HG03280 (cell line): ENCODE measurements around the gene IPCEF1.
"Not testable (repeated sequence)": the region's sequence is repeated elsewhere in the genome, so short reads cannot be mapped to it uniquely, and the experiment has no call there.

Source experiments
- ATAC-seq: cut with Tn5 transposase; IDR thresholded peaks from one replicate; pipeline ENCODE4 v1.9.1; 2021; ENCODE audit warnings: mild to moderate bottlenecking, moderate library complexity; ENCODE audit not compliant: unreplicated experiment

The IPCEF1 gene

GRCh38 chr6:154337406-154338005 lies 19.1 kb downstream of the IPCEF1 start:
- ATAC-seq: no peak

DNA sequence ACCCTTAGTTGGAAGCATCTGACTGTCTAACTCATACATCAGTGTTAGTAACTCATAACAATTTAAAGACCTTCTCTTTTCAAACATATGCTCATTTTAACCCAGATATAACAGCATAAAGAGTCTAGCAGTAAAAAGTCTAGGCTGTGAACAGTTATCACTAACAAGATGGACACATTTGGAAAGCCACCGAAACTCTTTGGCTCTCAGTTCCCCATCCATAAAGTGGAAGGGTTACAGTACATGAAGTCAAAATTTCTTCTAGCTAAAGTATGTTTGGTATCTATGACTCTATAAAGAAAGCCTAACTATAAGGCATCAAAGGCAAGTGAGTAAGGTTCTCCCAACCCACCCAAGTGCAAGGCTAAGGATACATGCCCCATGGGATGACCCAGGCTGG lies 22.5 kb downstream of the IPCEF1 start:
- not testable (repeated sequence) for ATAC-seq

DNA sequence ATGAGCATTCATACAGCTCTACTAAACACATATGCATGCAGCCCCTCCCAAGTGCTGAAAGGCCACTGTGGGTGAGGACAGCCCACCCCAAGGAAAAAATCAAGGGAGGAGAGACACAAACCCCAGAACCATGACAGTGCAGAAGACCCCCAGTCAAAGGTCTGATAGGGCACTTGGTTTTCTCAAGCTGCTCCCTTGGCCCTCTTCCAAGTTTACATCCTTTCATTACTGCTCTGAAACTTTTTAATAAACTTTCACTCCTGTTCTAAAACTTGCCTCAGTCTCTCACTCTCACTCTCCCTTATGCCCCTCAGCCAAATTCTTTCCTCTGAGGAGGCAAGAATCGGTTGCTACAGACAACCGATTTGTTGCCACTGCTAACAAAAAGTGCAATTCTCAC lies 24.9 kb downstream of the IPCEF1 start:
- no peak for ATAC-seq

GRCh38 chr6:154329350-154330170 lies 27.0 kb downstream of the IPCEF1 start:
- no peak for ATAC-seq

DNA sequence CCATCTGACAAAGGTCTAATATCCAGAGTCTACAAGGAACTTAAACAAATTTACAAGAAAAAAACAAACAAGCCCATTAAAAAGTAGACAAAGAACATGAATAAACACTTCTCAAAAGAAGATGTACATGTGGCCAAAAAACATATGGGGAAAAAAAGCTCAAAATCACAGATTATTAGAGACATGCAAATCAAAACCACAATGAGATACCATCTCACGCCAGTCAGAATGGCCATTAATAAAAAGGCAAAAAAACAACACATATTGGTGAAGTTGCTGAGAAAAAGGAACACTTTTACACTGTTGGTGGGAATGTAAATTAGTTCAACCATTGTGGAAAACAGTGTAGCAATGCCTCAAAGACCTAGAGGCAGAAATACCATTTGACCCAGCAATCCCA lies 29.3 kb downstream of the IPCEF1 start:
- ATAC-seq: not testable (repeated sequence)

- ATAC-seq: no peak
Observed at GRCh38 chr6:154325142-154325541, 31.5 kb downstream of the IPCEF1 start.

GRCh38 chr6:154320181-154320580 lies 36.4 kb downstream of the IPCEF1 start:
- ATAC-seq: no peak

GRCh38 chr6:154319231-154319858 lies 37.3 kb downstream of the IPCEF1 start:
- no peak for ATAC-seq

GRCh38 chr6:154318721-154319120 lies 37.9 kb downstream of the IPCEF1 start:
- no peak for ATAC-seq

DNA sequence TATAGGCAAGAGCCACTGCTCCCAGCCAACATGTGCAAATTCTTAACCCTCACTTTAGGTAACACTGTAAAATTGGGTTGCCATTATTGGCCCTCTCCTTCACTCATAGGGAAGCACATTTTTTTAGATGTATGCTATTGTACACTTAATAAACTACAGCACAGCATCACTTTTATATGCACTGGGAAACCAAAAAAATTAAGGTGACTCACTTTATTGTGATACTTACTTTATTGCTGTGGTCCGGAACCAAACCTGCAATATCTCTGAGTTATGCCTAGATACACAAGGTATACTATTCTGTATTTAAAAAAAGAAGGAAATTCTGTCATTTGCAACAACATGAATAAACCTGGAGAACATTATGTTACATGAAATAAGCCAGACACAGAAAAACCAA lies 40.5 kb downstream of the IPCEF1 start:
- ATAC-seq: no peak

GRCh38 chr6:154314084-154314483 lies 42.5 kb downstream of the IPCEF1 start:
- ATAC-seq: no peak

- no peak for ATAC-seq
Observed at GRCh38 chr6:154308986-154309385, 47.6 kb downstream of the IPCEF1 start.

DNA sequence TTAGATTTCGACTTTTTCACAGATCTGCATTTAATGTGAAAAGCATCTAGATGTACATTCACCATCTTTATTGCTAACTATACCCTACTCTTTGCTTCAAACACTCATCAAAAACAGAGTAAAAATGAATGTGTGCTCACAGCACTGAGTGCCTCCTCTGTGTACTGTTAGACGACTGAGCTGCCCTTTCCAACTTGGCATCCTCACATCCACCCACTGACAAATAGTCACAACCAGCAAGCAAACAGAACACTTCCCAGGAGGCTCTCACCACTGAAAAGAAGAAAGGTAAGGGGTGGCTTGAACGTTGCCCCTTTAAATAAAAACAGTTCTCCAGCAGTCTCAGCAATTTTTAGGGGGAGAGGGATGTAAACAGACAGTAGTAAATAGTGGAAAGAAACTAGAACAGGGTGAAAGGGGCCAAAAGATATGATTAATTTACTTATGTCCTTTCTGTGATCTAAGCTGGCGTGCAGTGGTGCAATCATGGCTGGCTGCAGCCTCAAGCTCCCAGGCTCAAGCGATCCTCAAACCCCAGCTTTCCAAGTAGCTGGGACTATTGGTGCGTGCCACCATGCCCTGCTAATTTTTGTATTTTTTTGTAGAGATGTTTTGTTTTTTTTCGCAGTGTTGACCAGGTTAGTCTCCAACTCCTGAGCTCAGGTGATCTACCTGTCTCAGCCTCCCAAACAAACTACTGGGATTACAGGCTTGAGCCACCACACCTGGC lies 48.7 kb downstream of the IPCEF1 start:
- ATAC-seq: no peak

DNA sequence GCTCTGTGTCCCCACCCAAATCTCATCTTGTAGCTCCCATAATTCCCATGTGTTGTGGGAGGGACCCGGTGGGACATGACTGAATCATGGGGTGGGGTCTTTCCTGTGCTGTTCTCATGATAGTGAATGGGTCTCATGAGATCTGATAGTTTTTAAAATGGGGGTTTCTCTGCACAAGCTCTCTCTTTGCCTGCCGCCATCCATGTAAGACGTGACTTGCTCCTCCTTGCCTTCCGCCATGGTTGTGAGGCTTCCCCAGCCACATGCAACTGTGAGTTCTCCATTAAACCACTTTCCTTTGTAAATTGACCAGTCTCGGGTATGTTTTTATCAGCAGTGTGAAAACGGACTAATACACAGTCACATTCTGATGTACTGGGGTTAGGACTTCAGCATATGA lies 49.5 kb downstream of the IPCEF1 start:
- ATAC-seq: not testable (repeated sequence)

GRCh38 chr6:154306696-154307095 lies 49.9 kb downstream of the IPCEF1 start:
- peak; percentile 38 for ATAC-seq

- no peak for ATAC-seq
Observed at GRCh38 chr6:154304191-154304590, 52.4 kb downstream of the IPCEF1 start.

DNA sequence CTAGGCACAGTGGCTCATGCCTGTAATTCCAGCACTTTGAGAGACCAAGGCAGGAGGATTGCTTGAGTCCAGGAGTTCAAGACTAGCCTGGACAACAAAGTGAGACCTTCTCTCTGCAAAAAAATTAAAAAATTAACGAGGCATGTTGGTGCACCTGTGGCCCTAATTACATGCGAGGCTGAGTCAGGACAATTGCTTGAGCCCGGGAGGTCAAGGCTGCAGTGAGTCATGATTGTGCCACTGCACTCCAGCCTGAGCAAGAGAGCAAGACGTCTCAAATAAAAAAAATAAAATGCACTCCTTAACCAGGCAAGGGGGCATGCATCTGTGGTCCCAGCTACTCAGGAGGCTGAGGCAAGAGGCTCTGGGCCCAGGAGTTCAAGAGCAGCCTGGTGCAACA lies 53.0 kb downstream of the IPCEF1 start:
- not testable (repeated sequence) for ATAC-seq

- peak; percentile 97 for ATAC-seq
Observed at GRCh38 chr6:154301839-154302752, 54.5 kb downstream of the IPCEF1 start.

GRCh38 chr6:154301086-154301625 lies 55.4 kb downstream of the IPCEF1 start:
- no peak for ATAC-seq

- ATAC-seq: no peak
Observed at GRCh38 chr6:154298297-154298696, 58.3 kb downstream of the IPCEF1 start.
